Activated T-cell treated with anti-CD3 and anti-CD28 coated beads for 1 hour (primary cell): ENCODE data around the gene IMMP1L.

Source experiments
- DNase-seq: peaks from one replicate; pipeline ENCODE4 v3.0.0-alpha.2; 2020; ENCODE audit warnings: low read depth

The IMMP1L gene

DNA sequence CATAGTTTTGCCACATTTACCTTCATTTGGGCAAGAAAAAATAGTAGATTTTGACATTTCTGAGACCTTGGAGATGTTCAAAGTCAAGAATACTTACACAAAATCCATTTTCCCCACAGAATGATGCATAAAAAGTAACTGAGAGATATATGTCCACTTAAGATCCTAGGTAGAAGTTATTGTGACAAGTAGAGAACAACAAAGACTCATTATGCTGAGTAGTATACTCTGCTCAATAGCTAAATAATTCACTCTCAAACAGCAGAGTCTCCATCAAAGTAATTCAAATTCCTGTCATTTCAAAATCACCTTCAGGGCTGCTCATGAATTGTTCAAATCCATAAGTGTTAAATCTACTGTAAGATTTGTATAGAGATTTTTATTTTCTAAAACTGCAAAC is 35.3 kb downstream of the IMMP1L start:
- no peak for DNase-seq

DNA sequence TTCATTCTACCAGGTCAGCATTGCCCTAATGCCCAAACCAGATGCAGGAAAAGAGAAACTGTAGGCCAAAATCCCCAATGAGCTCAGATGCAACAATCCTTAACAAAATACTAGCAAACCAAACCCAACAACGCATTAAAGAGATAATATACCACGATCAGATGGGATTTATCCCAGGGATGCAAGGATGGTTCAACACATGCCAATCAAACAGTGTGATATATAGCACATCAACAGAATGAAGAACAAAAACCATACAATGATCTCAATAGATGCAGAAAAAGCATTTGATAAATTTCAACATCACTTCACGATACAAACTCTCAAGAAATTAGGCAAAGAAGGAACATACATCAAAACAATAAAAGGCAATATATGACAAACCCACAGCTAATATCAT is 45.0 kb downstream of the IMMP1L start:
- DNase-seq: no peak

DNA sequence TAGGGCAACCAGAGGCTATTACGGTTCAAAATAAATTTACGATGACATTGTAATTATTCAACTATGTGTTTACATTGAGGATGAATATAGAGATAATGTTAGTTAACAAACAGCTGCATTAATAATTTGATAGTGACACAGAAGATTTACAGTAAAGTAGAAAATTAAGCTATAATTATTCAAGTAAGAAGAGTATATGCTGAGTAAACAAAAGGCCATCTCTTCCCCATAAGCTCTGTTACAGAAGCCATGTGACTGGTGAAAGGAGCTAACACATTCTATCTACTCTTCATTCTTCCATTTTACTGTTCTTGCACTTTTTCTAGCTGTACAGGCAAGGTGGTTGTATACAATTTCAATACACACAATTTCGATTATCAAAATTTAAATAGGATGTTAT is 54.2 kb downstream of the IMMP1L start:
- no peak for DNase-seq

DNA sequence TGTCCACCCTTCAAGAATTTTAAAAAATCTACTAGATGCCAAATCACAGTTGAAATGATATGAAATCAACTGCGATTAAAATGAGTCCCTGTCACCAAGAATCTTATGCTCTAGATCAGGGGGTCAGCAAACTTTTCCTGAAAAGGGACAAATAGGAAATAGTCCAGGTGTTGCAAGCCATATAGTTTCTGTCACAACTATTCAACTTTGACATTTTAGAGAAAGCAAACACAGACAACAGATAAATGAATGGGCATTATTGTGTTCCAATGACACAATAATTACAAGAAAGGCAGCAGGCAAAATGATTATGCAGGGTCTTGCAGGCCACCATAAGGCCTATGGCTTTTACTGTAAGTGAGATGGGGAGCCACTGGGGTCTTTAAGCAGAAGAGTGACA is 58.6 kb downstream of the IMMP1L start:
- no peak for DNase-seq

DNA sequence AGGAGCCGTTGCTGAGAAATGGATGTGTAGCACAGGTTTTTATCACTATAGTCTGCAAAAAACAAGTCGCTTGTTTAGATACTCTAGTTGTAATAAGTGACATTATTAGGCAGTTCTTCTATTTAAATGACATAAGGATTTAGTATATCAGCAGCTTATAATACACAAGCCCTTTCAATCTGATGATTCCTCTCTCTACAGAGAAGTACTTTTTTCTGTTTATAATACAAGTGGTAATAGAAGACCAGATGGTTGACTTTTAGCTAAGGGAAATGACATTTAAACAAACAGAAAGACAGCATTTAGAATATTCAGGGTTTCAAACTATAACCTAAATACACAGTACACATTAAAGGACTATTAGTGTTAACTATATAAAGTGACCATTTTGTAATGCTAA is 60.4 kb downstream of the IMMP1L start:
- DNase-seq: no peak

DNA sequence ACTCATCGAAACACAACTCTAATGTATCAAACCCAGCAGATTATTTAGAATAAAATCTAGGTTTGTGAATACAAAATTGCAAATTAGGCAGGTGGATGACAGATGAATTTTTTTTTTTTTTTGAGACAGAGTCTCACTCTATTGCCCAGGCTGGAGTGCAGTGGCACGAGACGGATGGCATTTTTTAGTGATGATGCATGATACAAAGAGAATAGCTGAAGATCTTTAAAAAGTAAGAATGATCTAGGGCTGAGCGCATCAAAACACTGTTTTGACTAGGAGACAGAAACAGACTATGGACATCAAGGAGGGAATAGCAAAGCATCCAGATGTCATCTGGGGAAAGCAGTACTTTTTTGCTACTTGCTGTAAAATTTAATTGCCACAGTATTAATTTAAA is 63.8 kb downstream of the IMMP1L start:
- no peak for DNase-seq

DNA sequence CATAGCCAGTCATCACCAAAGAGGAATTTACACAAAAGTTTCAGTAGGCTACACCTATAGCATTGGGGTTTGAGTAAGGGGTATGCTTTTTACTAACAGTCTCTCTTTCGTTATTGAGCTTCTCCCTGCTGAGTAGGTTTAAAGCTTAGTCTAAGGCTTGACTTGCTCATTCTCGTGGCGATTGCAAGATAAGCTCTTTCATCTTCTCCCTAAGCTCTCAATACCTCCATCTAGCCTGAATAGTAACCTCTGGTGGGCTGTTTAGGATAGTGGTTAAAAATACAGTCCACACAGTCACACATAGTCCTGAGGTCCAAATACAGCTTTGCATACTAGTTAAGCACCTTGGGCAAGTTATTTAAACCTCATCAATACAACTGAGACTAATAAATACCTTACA is 65.6 kb downstream of the IMMP1L start:
- DNase-seq: no peak

DNA sequence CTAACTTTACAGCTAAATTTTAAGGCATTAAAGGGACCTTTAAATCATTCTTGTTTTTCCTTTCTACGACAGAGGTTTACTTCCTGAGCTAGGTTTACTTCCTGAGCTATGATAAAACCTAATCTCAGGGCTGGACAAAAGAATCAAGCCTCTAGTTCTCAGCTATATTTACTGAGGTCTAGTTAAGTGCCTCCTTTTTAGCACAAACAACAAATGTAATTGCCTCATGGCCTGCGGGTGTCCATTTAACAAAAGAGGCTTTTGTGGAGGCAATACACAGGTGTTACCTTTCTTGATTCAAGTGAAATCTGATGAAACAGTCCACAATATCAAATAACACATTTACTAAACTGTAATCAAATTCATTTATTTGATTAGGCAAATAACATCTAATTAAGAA is 67.3 kb downstream of the IMMP1L start:
- DNase-seq: no peak

DNA sequence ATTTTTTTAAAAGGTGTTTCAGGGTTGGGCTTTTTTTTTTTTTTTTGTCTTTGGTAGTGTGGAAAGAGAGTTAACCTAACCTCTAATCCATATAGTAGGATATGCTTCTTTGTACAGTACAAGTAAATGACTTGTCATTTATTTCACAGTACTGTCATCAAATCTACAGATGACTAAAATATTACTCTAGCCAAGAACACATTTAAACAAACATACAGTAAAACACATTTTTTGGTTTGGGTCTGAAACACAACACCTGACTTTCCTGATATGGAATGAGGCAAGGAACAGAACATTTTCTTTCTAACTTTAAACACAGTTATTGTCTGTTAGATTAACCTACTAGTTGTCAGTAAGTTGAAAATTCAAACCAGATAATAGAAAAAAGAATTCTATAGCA is 68.1 kb downstream of the IMMP1L start:
- DNase-seq: no peak

DNA sequence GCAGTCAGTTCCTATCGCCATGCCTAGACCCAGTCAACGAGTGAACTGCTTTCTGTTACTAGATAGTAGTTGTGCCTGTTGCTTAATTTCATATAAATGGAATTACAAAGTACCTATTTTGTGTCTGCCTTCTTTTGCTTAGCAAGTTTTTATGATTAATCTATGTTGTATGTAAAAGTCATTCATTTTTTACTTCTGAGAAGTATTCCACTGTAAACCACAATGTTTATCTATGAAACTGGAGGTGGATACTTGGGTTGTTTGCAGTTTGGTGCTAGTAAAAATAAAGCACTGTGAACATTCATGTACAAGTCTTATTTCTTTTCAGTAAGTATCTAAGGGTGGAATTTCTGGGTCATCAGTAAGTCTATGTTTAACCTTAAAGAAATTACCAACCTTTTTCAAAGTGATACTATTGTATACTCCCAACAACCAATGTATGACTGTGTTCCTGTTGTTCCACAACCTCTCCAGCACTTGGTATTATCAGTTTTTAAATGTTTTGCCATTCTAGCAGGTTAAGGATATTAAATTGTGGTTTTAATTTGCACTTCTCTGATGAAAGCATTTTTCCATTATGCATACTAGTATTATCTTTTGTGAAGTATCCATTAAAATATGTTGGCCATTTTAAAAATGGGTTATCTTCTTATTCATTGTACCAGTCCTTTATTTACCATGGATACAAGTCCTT is 71.5 kb downstream of the IMMP1L start:
- no peak for DNase-seq

DNA sequence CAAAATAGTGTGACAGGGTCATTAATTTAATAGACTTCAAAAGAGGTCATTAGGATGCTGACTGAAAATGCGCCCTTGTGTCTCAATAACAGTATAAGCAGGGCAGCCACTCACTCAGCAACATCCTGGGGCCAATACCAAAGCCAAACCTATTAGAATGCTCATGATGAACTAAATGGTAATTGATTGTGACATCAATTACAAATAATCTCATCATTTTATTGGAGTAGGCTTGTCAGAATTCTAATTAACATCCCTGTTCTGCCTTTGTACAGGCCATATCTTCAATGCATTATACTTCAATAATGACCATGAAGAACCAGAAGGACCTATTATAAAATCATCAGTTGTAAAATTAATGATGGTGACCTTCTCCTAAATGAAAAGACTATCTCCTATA is 75.6 kb downstream of the IMMP1L start:
- DNase-seq: no peak

DNA sequence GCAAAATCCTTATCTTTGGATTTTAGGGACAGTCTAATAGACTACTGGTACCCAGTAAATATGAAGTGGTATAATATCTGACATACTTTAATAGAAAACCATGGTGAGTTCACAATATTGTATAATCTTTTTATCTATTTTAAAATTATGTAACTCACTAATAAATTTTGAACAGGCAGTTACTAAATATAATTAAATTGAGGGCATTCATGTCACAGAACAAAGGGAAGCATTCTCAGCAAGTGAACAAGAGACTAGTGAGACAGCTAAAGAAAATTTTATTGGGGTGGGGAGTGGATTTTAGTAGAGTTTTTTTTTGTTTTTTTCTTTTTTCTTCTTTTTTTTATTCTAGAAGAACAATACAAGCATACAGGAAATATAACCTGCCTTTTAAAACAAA is 84.8 kb downstream of the IMMP1L start:
- DNase-seq: no peak

DNA sequence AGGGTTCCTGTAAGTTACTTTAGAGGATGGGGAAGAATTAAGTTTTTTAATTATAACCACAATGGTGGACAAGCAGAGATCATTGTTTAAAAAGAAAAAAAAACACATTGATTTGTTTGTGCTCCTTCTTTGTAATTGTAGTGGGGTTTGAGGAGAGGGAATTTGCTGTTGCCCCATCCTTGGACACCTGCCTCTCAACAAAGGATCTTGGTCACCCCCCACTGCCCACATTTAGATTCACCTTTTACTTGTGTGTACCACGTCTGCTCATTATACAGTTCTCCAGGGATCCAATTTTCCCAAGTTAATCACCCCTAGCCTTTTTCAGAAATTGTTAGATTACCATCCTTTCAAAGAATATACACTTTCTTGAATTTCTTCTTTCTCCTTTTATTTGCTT is 86.7 kb downstream of the IMMP1L start:
- DNase-seq: no peak

DNA sequence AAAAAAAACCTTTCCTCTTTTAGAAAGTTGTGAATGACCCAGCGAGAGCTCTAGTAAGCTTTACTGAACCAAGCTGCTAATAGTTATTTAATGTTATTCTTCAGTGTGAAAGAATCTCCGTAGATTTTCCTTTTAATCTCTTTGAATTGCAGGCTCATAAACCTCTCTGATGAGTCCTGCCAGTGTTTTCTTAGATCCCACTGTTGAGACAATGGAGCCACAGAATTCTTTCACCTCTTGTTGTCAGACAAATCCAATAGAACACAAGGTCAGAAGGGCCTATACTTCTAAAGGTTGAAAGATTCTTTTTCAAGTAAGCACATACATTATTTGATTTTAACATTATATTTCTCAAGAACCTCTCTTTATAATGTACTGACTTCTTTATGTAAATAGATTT is 87.6 kb downstream of the IMMP1L start:
- no peak for DNase-seq

DNA sequence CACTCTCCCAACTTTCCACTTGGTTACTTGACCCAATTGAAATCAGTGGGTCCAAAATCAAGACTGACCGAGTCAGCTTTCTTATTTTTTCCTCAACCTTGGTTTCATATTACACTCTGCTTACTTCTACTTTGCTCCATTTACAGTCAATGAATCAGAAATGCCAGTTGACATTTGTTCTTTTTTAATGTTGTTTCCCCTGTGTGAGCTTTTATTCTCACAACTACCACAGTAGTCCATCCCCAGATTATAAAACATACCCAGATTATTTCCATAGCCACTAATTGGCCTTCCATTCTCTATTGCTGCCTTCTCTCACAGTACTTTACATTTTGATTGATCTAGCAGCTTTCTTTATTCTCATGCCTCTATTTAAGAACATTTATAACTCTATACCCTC is 89.8 kb downstream of the IMMP1L start:
- no peak for DNase-seq

DNA sequence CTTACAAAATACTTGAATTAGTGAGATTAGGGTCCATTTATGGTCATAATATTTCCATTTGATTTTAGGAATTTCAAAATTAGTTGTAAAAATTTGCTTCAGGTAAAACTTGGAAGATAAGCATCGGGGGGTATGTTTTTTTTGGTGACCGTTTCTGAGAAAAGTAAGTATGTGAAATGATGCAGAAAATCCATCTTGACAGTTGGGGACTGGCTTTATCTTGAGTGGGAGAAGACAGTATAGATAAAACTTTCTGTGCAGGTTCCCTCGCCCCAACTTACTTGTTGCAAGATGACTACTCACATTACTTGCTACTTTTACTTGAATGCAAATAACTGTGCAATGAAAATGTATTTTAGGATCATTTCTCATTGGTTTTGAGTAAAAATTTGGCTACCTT is 90.3 kb downstream of the IMMP1L start:
- DNase-seq: no peak

DNA sequence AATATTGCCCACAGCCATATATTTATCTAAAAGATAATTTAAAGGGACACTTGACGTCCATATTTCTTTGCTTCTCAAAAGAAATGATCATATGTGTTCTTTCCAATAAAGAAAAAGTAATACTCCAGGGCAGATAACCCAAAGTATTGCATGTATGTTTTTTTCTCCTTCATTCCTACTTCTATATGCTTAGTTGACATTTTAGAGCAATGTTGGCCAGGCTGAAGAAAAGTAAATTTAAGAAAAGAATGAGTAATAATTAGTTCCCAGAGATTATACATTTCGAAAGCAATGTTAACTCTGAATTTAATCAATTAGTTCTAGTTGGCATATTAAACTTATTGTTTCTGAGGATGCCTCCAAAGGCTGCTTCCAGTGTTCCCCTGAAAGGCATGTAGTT is 91.6 kb downstream of the IMMP1L start:
- DNase-seq: no peak

DNA sequence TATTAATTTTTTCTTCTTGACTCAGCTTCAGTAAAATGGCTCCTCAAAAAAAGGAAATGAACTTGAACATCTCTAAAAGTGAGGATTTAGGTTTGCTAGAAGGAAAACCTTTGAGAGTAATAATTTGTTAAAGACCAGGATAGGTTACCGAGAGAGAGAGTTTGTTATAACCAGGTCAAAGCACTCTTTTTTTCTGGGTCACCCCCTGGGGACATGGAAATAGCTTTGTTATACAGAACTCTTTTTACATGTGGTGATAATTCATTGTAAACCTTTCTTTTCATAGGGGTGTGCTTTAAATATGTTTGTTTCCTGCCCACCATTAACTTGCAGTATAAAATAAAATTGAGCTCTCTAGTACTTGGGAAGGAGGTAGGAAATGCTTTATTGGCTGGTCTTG is 92.1 kb downstream of the IMMP1L start:
- no peak for DNase-seq

DNA sequence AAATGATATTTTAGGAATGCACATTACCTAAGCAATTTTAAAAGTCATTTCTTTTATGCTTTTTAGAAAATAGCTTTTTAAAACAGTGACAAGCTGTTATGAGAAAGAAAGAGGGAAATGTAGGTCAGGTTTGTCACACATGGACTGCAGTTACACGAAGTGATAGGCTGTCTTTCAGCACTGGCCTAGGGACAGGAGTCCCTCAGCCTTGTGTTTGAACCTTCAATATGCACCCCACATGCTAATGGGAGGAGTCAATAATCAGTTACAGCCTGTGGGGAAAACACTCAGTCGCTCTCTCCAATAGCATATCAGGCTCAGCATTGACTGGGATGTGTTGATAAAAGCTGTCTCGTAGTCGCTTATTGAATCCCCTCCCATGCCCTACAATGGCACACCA is 94.0 kb downstream of the IMMP1L start:
- DNase-seq: no peak

DNA sequence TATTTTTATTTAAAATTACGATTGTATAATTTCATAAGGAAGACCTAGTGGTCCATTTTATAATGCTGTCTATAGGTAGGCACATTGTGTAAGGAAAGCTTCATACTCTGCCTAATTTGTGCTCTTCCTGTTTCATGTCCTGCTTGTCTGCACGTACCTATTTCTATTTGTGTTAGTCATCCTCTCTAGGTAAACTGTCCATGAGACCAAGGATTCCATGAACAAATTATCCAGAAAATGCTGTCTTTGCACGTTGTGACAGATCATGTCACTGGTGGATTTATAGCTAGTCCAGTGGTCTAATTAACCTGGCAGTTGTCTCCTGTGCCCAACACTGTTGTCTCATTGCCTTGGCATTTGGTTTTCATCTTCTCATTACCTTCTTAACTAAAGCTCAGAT is 95.1 kb downstream of the IMMP1L start:
- no peak for DNase-seq

DNA sequence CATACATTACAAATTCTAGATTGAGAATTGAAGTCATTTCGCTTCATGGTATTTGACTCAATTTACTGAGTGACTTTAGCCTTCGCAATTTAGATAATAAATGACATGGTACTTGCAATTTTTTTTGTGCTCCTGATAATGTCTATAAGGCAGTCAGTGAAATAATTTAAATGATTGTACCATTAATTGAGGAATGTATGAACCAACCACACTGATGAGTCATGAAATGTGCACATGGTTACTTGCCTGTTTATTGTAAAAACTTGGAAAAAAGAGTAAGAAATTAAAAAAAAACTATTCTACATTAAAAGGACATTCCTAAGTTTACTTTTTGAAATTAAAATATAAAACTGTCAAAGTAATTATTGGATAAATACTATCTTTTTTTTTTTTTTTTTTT is 96.5 kb downstream of the IMMP1L start:
- DNase-seq: no peak

DNA sequence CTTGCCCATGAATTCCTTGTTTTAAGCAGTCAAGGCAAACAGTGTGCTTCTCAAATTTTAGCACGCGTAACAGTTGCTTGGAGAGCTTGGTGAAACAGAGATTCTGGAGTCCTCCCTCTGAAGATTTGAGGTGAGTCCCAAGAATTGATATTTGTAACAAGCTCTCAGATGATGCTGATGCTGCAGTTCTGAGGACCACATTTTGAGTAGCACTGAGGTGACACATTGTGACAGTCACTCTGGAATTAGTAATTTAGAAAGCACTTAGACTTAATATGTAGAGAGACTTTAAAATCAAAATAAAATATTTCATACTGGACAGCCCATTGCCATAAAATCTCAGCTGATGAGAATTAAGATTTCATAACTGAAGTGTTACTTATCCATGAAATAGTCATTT is 101.2 kb downstream of the IMMP1L start:
- no peak for DNase-seq

DNA sequence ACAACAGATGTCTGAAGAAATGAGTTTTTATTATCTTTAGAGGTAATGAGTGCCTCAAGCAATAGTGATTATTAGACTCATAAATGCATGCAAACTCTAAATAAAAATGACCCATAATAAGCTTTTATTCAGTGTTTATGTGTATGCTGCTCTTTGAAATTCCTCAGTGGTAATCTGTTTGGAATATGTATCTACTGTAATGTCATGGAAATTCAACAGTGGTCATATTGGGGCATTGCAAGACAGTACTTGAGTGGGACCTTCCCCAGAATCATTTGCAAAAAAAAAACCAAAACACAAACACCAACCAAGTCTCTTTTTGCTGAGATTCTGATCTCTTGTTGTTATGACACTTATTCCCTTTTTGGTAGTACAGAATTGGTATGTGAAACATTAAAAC is 104.8 kb downstream of the IMMP1L start:
- DNase-seq: no peak

DNA sequence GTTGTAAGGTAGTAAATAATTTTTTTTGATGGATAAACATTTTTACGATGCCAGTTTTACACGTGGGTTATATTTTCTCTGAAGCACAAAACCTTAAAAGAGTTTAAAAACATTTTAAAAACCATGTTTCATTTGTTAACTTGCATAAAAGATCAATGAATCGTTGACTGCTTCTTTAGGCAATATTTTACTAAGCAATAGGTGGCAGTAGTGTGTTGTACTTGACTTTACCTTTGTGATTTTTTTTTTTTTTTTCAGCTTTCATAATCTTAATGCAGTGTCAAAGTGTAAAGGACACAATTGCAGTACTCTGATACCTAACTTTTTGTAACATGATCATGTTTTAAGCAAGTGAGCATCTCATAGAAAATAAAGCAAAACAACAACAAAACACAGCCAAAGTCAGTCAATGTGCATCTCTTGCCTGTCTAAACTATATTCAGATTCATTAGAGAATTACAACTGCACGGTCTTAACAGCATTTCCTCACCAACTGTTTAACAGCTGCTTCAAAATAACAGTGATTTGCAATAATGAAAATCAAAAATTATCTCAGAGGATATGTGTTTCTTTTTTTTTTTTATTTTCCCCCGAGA is 112.1 kb downstream of the IMMP1L start:
- no peak for DNase-seq
